ENCODE results near the gene ADCY2.

The ADCY2 gene

DNA sequence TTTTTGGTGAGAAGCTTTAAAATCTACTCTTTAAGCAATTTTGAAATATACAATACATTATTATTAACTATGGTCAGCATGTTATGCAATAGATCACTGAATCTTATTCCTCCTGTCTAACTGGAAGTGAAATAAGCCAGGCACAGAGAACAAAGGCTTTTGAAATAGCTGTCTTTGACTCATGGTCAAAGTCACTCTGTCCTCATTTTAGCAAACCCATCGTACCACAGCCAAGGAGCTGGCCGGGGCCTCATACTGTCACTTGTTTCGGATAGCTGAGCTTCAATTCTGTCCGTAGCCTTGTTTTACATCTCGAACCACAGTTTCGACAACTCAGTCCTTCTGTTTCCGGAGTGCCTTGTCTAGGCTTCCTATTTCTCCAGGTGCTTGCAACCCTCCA, 19.2 kb downstream of the ADCY2 start:
- TF ChIP-seq PPARA (CRISPR knock-in tag; IDR thresholded peaks at IDR 0.05; ENCODE audit: borderline replicate concordance) (no peak), TOX (CRISPR knock-in tag; IDR thresholded peaks at IDR 0.05; ENCODE audit: borderline replicate concordance) (no peak), ESRRG (CRISPR knock-in tag; IDR thresholded peaks at IDR 0.05) (no peak), ZNF70 (CRISPR knock-in tag; IDR thresholded peaks at IDR 0.05) (no peak), ISL1 (CRISPR knock-in tag; IDR thresholded peaks at IDR 0.05) (no peak), RARB (CRISPR knock-in tag; IDR thresholded peaks at IDR 0.05) (no peak), SNAI2 (CRISPR knock-in tag; IDR thresholded peaks at IDR 0.05) (no peak), ZFP30 (CRISPR knock-in tag; IDR thresholded peaks at IDR 0.05) (no peak), CSDC2 (CRISPR knock-in tag; IDR thresholded peaks at IDR 0.05) (no peak), ARNTL (CRISPR knock-in tag; IDR thresholded peaks at IDR 0.05; ENCODE audit: borderline replicate concordance, low read depth) (no peak), OSR1 (CRISPR knock-in tag; IDR thresholded peaks at IDR 0.05) (no peak), BACH2 (CRISPR knock-in tag; IDR thresholded peaks at IDR 0.05; ENCODE audit: borderline replicate concordance) (no peak), ZFP3 (CRISPR knock-in tag; IDR thresholded peaks at IDR 0.05) (no peak)
- TF ChIP-seq, protein P1, sequence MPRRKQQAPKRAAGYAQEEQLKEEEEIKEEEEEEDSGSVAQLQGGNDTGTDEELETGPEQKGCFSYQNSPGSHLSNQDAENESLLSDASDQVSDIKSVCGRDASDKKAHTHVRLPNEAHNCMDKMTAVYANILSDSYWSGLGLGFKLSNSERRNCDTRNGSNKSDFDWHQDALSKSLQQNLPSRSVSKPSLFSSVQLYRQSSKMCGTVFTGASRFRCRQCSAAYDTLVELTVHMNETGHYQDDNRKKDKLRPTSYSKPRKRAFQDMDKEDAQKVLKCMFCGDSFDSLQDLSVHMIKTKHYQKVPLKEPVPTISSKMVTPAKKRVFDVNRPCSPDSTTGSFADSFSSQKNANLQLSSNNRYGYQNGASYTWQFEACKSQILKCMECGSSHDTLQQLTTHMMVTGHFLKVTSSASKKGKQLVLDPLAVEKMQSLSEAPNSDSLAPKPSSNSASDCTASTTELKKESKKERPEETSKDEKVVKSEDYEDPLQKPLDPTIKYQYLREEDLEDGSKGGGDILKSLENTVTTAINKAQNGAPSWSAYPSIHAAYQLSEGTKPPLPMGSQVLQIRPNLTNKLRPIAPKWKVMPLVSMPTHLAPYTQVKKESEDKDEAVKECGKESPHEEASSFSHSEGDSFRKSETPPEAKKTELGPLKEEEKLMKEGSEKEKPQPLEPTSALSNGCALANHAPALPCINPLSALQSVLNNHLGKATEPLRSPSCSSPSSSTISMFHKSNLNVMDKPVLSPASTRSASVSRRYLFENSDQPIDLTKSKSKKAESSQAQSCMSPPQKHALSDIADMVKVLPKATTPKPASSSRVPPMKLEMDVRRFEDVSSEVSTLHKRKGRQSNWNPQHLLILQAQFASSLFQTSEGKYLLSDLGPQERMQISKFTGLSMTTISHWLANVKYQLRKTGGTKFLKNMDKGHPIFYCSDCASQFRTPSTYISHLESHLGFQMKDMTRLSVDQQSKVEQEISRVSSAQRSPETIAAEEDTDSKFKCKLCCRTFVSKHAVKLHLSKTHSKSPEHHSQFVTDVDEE (CRISPR knock-in tag; IDR thresholded peaks at IDR 0.05): no peak
- TF ChIP-seq, protein P2, sequence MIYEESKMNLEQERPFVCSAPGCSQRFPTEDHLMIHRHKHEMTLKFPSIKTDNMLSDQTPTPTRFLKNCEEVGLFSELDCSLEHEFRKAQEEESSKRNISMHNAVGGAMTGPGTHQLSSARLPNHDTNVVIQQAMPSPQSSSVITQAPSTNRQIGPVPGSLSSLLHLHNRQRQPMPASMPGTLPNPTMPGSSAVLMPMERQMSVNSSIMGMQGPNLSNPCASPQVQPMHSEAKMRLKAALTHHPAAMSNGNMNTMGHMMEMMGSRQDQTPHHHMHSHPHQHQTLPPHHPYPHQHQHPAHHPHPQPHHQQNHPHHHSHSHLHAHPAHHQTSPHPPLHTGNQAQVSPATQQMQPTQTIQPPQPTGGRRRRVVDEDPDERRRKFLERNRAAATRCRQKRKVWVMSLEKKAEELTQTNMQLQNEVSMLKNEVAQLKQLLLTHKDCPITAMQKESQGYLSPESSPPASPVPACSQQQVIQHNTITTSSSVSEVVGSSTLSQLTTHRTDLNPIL (CRISPR knock-in tag; IDR thresholded peaks at IDR 0.05; ENCODE audit: low read depth): no peak
- no peak for ATAC-seq

DNA sequence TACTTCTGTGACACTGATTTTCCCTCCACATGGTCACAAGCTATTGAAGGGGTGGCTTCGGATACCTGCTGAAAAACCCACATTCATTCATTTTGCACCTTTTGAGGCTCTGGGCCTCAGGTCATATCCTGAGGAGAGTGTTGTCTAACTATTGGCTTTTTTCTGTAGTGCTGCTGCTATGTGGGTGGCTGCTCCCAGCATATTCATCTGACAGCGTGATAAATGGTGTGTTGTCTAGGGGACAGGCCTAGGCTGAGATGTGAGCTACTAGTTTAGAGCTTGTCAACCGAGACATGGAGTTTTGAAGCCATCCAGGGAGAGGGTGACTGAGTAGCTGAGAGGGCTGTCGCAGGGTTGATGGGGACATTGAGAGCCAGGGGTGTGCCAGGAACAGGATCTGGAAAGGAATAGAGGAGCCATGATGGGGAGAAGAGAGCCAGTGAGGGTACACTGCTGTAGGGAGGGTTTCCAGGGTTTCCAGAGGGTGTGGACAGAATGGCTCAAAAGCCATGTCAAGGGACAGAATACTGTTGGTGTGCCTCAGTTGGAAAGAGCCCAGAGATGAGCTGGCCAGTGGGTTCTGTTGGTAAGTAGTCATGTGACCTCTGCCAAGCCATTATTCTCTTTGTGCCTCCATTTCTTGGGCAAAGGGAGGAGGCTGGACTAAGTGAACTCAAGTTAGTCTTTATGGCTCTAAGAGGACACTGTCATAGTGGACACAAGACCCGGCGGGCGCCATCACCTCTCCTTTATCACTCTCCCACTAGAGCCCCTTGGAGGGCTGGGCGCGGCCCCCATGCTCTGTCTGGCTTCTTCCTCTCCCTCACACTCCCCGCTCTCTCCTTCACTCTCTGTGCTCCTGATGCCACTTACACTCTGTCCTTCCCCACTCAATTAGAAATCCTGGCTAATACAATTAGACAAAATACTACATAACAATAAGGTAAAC, 19.9 kb downstream of the ADCY2 start:
- TF ChIP-seq TOX (CRISPR knock-in tag; IDR thresholded peaks at IDR 0.05; ENCODE audit: borderline replicate concordance) (no peak), ZFP3 (CRISPR knock-in tag; IDR thresholded peaks at IDR 0.05) (no peak), TCF4 (CRISPR knock-in tag; IDR thresholded peaks at IDR 0.05; ENCODE audit: borderline replicate concordance) (no peak), ZNF565 (CRISPR knock-in tag; conservative IDR thresholded peaks at IDR 0.05; ENCODE audit: low read depth) (no peak)
- TF ChIP-seq, protein P1 (CRISPR knock-in tag; IDR thresholded peaks at IDR 0.05): no peak
- TF ChIP-seq, protein P3, sequence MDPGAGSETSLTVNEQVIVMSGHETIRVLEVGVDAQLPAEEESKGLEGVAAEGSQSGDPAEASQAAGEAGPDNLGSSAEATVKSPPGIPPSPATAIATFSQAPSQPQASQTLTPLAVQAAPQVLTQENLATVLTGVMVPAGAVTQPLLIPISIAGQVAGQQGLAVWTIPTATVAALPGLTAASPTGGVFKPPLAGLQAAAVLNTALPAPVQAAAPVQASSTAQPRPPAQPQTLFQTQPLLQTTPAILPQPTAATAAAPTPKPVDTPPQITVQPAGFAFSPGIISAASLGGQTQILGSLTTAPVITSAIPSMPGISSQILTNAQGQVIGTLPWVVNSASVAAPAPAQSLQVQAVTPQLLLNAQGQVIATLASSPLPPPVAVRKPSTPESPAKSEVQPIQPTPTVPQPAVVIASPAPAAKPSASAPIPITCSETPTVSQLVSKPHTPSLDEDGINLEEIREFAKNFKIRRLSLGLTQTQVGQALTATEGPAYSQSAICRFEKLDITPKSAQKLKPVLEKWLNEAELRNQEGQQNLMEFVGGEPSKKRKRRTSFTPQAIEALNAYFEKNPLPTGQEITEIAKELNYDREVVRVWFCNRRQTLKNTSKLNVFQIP (CRISPR knock-in tag; IDR thresholded peaks at IDR 0.05; ENCODE audit: borderline replicate concordance, low read depth): no peak
- no peak for ATAC-seq

DNA sequence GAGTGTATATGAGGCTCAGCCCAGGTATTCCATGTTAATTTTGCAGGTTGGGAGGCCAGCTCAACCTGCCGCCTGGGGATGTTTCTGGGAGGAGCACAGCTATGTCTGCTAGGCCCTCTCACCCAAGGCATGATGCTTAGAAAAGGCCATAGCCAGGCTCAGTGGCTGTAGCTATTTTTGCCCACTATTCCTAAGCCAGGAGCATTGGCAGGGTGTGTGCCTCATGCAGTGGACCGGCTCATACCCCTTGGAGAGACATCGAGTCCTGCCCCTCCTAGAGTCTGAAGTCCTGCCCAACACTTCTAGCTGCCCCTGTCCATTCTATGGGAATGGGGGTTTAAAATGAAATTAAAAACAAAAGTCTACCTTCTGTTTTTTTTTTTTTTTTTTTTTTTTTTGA, 22.3 kb downstream of the ADCY2 start:
- ATAC-seq: no peak
- TF ChIP-seq, protein P4, sequence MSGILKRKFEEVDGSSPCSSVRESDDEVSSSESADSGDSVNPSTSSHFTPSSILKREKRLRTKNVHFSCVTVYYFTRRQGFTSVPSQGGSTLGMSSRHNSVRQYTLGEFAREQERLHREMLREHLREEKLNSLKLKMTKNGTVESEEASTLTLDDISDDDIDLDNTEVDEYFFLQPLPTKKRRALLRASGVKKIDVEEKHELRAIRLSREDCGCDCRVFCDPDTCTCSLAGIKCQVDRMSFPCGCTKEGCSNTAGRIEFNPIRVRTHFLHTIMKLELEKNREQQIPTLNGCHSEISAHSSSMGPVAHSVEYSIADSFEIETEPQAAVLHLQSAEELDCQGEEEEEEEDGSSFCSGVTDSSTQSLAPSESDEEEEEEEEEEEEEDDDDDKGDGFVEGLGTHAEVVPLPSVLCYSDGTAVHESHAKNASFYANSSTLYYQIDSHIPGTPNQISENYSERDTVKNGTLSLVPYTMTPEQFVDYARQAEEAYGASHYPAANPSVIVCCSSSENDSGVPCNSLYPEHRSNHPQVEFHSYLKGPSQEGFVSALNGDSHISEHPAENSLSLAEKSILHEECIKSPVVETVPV (CRISPR knock-in tag; IDR thresholded peaks at IDR 0.05): no peak
- TF ChIP-seq RARB (CRISPR knock-in tag; IDR thresholded peaks at IDR 0.05) (no peak), ZNF70 (CRISPR knock-in tag; IDR thresholded peaks at IDR 0.05) (no peak), SNAI2 (CRISPR knock-in tag; IDR thresholded peaks at IDR 0.05) (no peak), ESRRG (CRISPR knock-in tag; IDR thresholded peaks at IDR 0.05) (no peak), TCF4 (CRISPR knock-in tag; IDR thresholded peaks at IDR 0.05; ENCODE audit: borderline replicate concordance) (no peak), PPARA (CRISPR knock-in tag; IDR thresholded peaks at IDR 0.05; ENCODE audit: borderline replicate concordance) (no peak), ZFP30 (CRISPR knock-in tag; IDR thresholded peaks at IDR 0.05) (no peak), TOX (CRISPR knock-in tag; IDR thresholded peaks at IDR 0.05; ENCODE audit: borderline replicate concordance) (no peak), CSDC2 (CRISPR knock-in tag; IDR thresholded peaks at IDR 0.05) (no peak), GLIS3 (CRISPR knock-in tag; IDR thresholded peaks at IDR 0.05) (no peak)
- TF ChIP-seq, protein P1 (CRISPR knock-in tag; IDR thresholded peaks at IDR 0.05): no peak

All from SK-N-SH treated with all-trans-retinoic acid at 6 μM for 48 hours (cell line).